Measurements from ENCODE around the gene PLCE1.

- no peak for TF ChIP-seq POLR2AphosphoS5 (IDR thresholded peaks at IDR 0.05; ENCODE audit: insufficient read depth, low read depth, low read length)
- no peak for TF ChIP-seq CTCF (IDR thresholded peaks at IDR 0.05; ENCODE audit: extremely low read depth in 1 of 2, insufficient read depth in 1 of 2, low read depth in 1 of 2, low read length in 2 of 2)
- TF ChIP-seq POLR2A (IDR thresholded peaks at IDR 0.05; ENCODE audit: low read depth, low read length) = no peak
- no peak for TF ChIP-seq JUN (IDR thresholded peaks at IDR 0.05; ENCODE audit: borderline replicate concordance, insufficient read depth, insufficient read length, low read depth)
Measured at GRCh38 chr10:93993782-93994437, at the start of gene PLCE1.

Measured in endothelial cell of umbilical vein (primary cell).